MM.1S (cell line): Measurements from ENCODE around the gene MRRF.

Experiments
- DNase-seq: peaks from one replicate; pipeline ENCODE4 v3.0.0-alpha.2; 2015
- H2AFZ ChIP-seq: fragments of 300-600 bp; sonication (generic); 2 replicates; pipeline ENCODE4 v1.6.0; 2016; ENCODE audit warnings: antibody characterized with exemption, low read length
- H3F3A ChIP-seq: fragments of 300-600 bp; sonication (generic); 2 replicates; pipeline ENCODE4 v1.6.1; 2016; ENCODE audit warnings: mild to moderate bottlenecking, antibody characterized with exemption, low read length, moderate library complexity, mixed read lengths; ENCODE audit not compliant: insufficient read depth
- H3K27ac ChIP-seq: fragments of 300-600 bp; sonication (generic); 2 replicates; pipeline ENCODE4 v1.5.1; 2016; ENCODE audit warnings: mild to moderate bottlenecking, low read length
- H3K27me3 ChIP-seq: fragments of 300-600 bp; sonication (generic); replicated peaks from 2 replicates; pipeline ENCODE4 v1.6.0; 2016; ENCODE audit warnings: low read length; ENCODE audit not compliant: insufficient read depth
- H3K36me3 ChIP-seq: fragments of 300-600 bp; sonication (generic); replicated peaks from 2 replicates; pipeline ENCODE4 v1.6.1; 2016; ENCODE audit warnings: mild to moderate bottlenecking, low read length, mixed read lengths; ENCODE audit not compliant: insufficient read depth
- H3K4me1 ChIP-seq: fragments of 300-600 bp; sonication (generic); 2 replicates; pipeline ENCODE4 v1.6.1; 2016; ENCODE audit warnings: low read length, mixed read lengths
- H3K4me2 ChIP-seq: fragments of 300-600 bp; sonication (generic); 2 replicates; pipeline ENCODE4 v1.6.0; 2016; ENCODE audit warnings: low read depth, low read length
- H3K4me3 ChIP-seq: fragments of 300-600 bp; sonication (generic); 2 replicates; pipeline ENCODE4 v1.5.1; 2016; ENCODE audit warnings: low read length, mixed read lengths
- H3K79me2 ChIP-seq: fragments of 300-600 bp; sonication (generic); 2 replicates; pipeline ENCODE4 v1.6.1; 2016; ENCODE audit warnings: mixed run types, low read length, mixed read lengths
- H3K9ac ChIP-seq: fragments of 300-600 bp; sonication (generic); 2 replicates; pipeline ENCODE4 v1.6.1; 2016; ENCODE audit warnings: low read length, mixed read lengths
- H3K9me2 ChIP-seq: fragments of 300-600 bp; sonication (generic); replicated peaks from 2 replicates; pipeline ENCODE4 v1.6.1; 2016; ENCODE audit warnings: mild to moderate bottlenecking, low read length, mixed read lengths; ENCODE audit not compliant: insufficient read depth
- H3K9me3 ChIP-seq: fragments of 300-600 bp; sonication (generic); replicated peaks from 2 replicates; pipeline ENCODE4 v1.6.1; 2016; ENCODE audit warnings: mild to moderate bottlenecking, low read length, mixed read lengths; ENCODE audit not compliant: insufficient read depth
- H4K20me1 ChIP-seq: fragments of 300-600 bp; sonication (generic); 2 replicates; pipeline ENCODE4 v1.6.1; 2016; ENCODE audit warnings: mild to moderate bottlenecking, low read length, moderate library complexity, mixed read lengths; ENCODE audit not compliant: insufficient read depth
- CTCF ChIP-seq: fragments of 300-600 bp; sonication (generic); IDR thresholded peaks from 2 replicates; pipeline ENCODE4 v1.5.1; 2016; ENCODE audit warnings: antibody characterized with exemption, low read length, mixed read lengths
- EZH2 ChIP-seq: fragments of 300-600 bp; sonication (generic); optimal IDR thresholded peaks from 2 replicates; pipeline ENCODE3; 2017; ENCODE audit warnings: low read depth, mild to moderate bottlenecking, antibody characterized with exemption, low read length, mixed read lengths
- EZH2phosphoT487 ChIP-seq: fragments of 300-600 bp; sonication (generic); IDR thresholded peaks from 2 replicates; pipeline ENCODE4 v1.6.1; 2018; ENCODE audit warnings: antibody characterized with exemption, low read length

MRRF gene

GRCh38 chr9:122307925-122308324 lies 43.2 kb downstream of the MRRF start:
- no peak overlapping the region for H3K27ac ChIP-seq
- no peak for TF ChIP-seq EZH2
- no peak for TF ChIP-seq EZH2phosphoT487
- no peak for TF ChIP-seq CTCF
- H3K9ac ChIP-seq: no peak overlapping the region
- no peak overlapping the region for H2AFZ ChIP-seq
- H3K79me2 ChIP-seq: no peaks in the 10 kb centered on the region
- H3F3A ChIP-seq: no peaks in the 10 kb centered on the region
- no peaks in the 10 kb centered on the region for H3K27me3 ChIP-seq
- 0 out of 2 replicates have a peak, but pooled peaks cover 4% of the 10 kb centered on the region for H4K20me1 ChIP-seq
- no peak overlapping the region for H3K4me3 ChIP-seq
- H3K9me3 ChIP-seq: no peaks in the 10 kb centered on the region
- H3K36me3 ChIP-seq: peaks cover 7% of the 10 kb centered on the region; the same call in 1 of the 2 replicates
- no peaks in the 10 kb centered on the region for H3K4me1 ChIP-seq
- DNase-seq: no peak
- no peak overlapping the region for H3K4me2 ChIP-seq
- H3K9me2 ChIP-seq: no peaks in the 10 kb centered on the region

GRCh38 chr9:122309861-122310260 lies 45.2 kb downstream of the MRRF start:
- H4K20me1 ChIP-seq: 0 out of 2 replicates have a peak, but pooled peaks cover 4% of the 10 kb centered on the region
- H3K36me3 ChIP-seq: peaks cover 10% of the 10 kb centered on the region; the same call in 1 of the 2 replicates

GRCh38 chr9:122314165-122314564 lies 49.5 kb downstream of the MRRF start:
- Histone ChIP-seq H3K79me2 (no peaks in the 10 kb centered on the region), H3K4me3 (no peak overlapping the region), H3K36me3 (peaks cover 10% of the 10 kb centered on the region; the same call in 1 of the 2 replicates), H3K9ac (no peak overlapping the region), H2AFZ (no peak overlapping the region), H3K9me2 (no peaks in the 10 kb centered on the region), H3K9me3 (no peaks in the 10 kb centered on the region), H3K4me1 (no peaks in the 10 kb centered on the region), H4K20me1 (0 out of 2 replicates have a peak, but pooled peaks cover 4% of the 10 kb centered on the region), H3F3A (no peaks in the 10 kb centered on the region), H3K4me2 (no peak overlapping the region), H3K27me3 (no peaks in the 10 kb centered on the region), H3K27ac (no peak overlapping the region)
- no peak for TF ChIP-seq CTCF
- no peak for TF ChIP-seq EZH2
- TF ChIP-seq EZH2phosphoT487: no peak
- no peak for DNase-seq

More at GRCh38 chr9:122309861-122310260, 45.2 kb downstream of the MRRF start:
- H3F3A ChIP-seq: no peaks in the 10 kb centered on the region
- TF ChIP-seq EZH2phosphoT487: no peak
- no peak for TF ChIP-seq EZH2
- no peak for TF ChIP-seq CTCF
- no peaks in the 10 kb centered on the region for H3K4me1 ChIP-seq
- H3K27me3 ChIP-seq: no peaks in the 10 kb centered on the region
- H3K79me2 ChIP-seq: no peaks in the 10 kb centered on the region
- H3K27ac ChIP-seq: no peak overlapping the region
- no peak overlapping the region for H3K9ac ChIP-seq
- H3K9me3 ChIP-seq: no peaks in the 10 kb centered on the region
- no peak for DNase-seq
- H3K4me2 ChIP-seq: no peak overlapping the region
- H3K4me3 ChIP-seq: no peak overlapping the region
- no peak overlapping the region for H2AFZ ChIP-seq
- H3K9me2 ChIP-seq: no peaks in the 10 kb centered on the region
